T-helper 2 cell treated with Interferon-gamma antibody and Interleukin-4, amounts not matched to agents 5 μg/mL and 100 μg/mL, for 36 hours (primary cell): Measurements from ENCODE around the gene DCAF8L2.
"Not testable (repeated sequence)": the region's sequence is repeated elsewhere in the genome, so short reads cannot be mapped to it uniquely, and the experiment has no call there.

Experiments used
- DNase-seq: peaks from one replicate; pipeline ENCODE4 v3.0.0; 2021; ENCODE audit warnings: low spot score
- H3K27ac Mint-ChIP-seq: one replicate; pipeline ENCODE4 v1.8.0; 2021; ENCODE audit warnings: mild to moderate bottlenecking, mixed read lengths
- H3K27me3 Mint-ChIP-seq: one replicate; pipeline ENCODE4 v1.8.0; 2021; ENCODE audit warnings: low read depth, mixed read lengths
- H3K36me3 Mint-ChIP-seq: one replicate; pipeline ENCODE4 v1.8.0; 2021; ENCODE audit warnings: low read depth, mixed read lengths
- H3K4me1 Mint-ChIP-seq: one replicate; pipeline ENCODE4 v1.8.0; 2021; ENCODE audit warnings: low read depth, mixed read lengths
- H3K4me3 Mint-ChIP-seq: one replicate; pipeline ENCODE4 v1.8.0; 2022; ENCODE audit warnings: mild to moderate bottlenecking, moderate library complexity, mixed read lengths
- H3K9me3 Mint-ChIP-seq: one replicate; pipeline ENCODE4 v1.8.0; 2021; ENCODE audit warnings: mixed read lengths

DCAF8L2 gene

GRCh38 chrX:27715610-27716009 is 125.5 kb downstream of the DCAF8L2 start:
- H3K27ac Mint-ChIP-seq, result no peak overlapping the region
- H3K4me3 Mint-ChIP-seq, result no peak overlapping the region
- DNase-seq, result no peak
- no peaks in the 10 kb centered on the region for H3K9me3 Mint-ChIP-seq
- no peaks in the 10 kb centered on the region for H3K27me3 Mint-ChIP-seq
- no peaks in the 10 kb centered on the region for H3K36me3 Mint-ChIP-seq
- H3K4me1 Mint-ChIP-seq, result no peaks in the 10 kb centered on the region

- Mint-ChIP-seq H3K27me3 (no peaks in the 10 kb centered on the region), H3K36me3 (no peaks in the 10 kb centered on the region), H3K9me3 (no peaks in the 10 kb centered on the region), H3K4me1 (no peaks in the 10 kb centered on the region), H3K27ac (no peak overlapping the region), H3K4me3 (no peak overlapping the region)
- no peak for DNase-seq
Observed at GRCh38 chrX:27728291-27728690, 138.1 kb downstream of the DCAF8L2 start.

- Mint-ChIP-seq H3K4me1 (no peaks in the 10 kb centered on the region), H3K27ac (no peak overlapping the region), H3K9me3 (no peaks in the 10 kb centered on the region), H3K36me3 (no peaks in the 10 kb centered on the region), H3K4me3 (no peak overlapping the region), H3K27me3 (no peaks in the 10 kb centered on the region)
- no peak for DNase-seq
Observed at GRCh38 chrX:27731962-27732361, 141.8 kb downstream of the DCAF8L2 start.

GRCh38 chrX:27735914-27736313 is 145.8 kb downstream of the DCAF8L2 start:
- no peak overlapping the region for H3K27ac Mint-ChIP-seq
- H3K27me3 Mint-ChIP-seq, result no peaks in the 10 kb centered on the region
- no peak for DNase-seq
- no peaks in the 10 kb centered on the region for H3K36me3 Mint-ChIP-seq
- no peaks in the 10 kb centered on the region for H3K9me3 Mint-ChIP-seq
- H3K4me1 Mint-ChIP-seq, result no peaks in the 10 kb centered on the region
- H3K4me3 Mint-ChIP-seq, result no peak overlapping the region

- Mint-ChIP-seq H3K27me3 (no peaks in the 10 kb centered on the region), H3K4me1 (no peaks in the 10 kb centered on the region), H3K9me3 (no peaks in the 10 kb centered on the region), H3K4me3 (no peak overlapping the region), H3K36me3 (no peaks in the 10 kb centered on the region), H3K27ac (no peak overlapping the region)
- no peak for DNase-seq
Observed at GRCh38 chrX:27740933-27741332, 150.8 kb downstream of the DCAF8L2 start.

GRCh38 chrX:27743521-27743920 is 153.4 kb downstream of the DCAF8L2 start:
- H3K27ac Mint-ChIP-seq, DNase-seq, H3K4me1 Mint-ChIP-seq, H3K27me3 Mint-ChIP-seq, H3K36me3 Mint-ChIP-seq, H3K9me3 Mint-ChIP-seq, H3K4me3 Mint-ChIP-seq: not testable (repeated sequence)

GRCh38 chrX:27746516-27746915 is 156.4 kb downstream of the DCAF8L2 start:
- Mint-ChIP-seq H3K27ac (no peak overlapping the region), H3K4me3 (no peak overlapping the region), H3K36me3 (no peaks in the 10 kb centered on the region), H3K27me3 (no peaks in the 10 kb centered on the region), H3K4me1 (no peaks in the 10 kb centered on the region), H3K9me3 (no peaks in the 10 kb centered on the region)
- no peak for DNase-seq

- not testable (repeated sequence) for H3K27ac Mint-ChIP-seq, H3K4me3 Mint-ChIP-seq, H3K4me1 Mint-ChIP-seq, H3K9me3 Mint-ChIP-seq, DNase-seq, H3K27me3 Mint-ChIP-seq, H3K36me3 Mint-ChIP-seq
Observed at GRCh38 chrX:27750298-27750697, 160.2 kb downstream of the DCAF8L2 start.

GRCh38 chrX:27751976-27752375 is 161.8 kb downstream of the DCAF8L2 start:
- H3K9me3 Mint-ChIP-seq, result peaks cover 4% of the 10 kb centered on the region
- no peaks in the 10 kb centered on the region for H3K36me3 Mint-ChIP-seq
- H3K27ac Mint-ChIP-seq, result no peak overlapping the region
- no peak overlapping the region for H3K4me3 Mint-ChIP-seq
- no peaks in the 10 kb centered on the region for H3K4me1 Mint-ChIP-seq
- DNase-seq, result no peak
- H3K27me3 Mint-ChIP-seq, result no peaks in the 10 kb centered on the region

- H3K4me3 Mint-ChIP-seq, result no peak overlapping the region
Observed at GRCh38 chrX:27765718-27766117, 175.6 kb downstream of the DCAF8L2 start.

GRCh38 chrX:27767387-27767786 is 177.2 kb downstream of the DCAF8L2 start:
- peaks cover 10% of the 10 kb centered on the region for H3K9me3 Mint-ChIP-seq
- no peaks in the 10 kb centered on the region for H3K4me1 Mint-ChIP-seq
- no peak overlapping the region for H3K4me3 Mint-ChIP-seq
- H3K36me3 Mint-ChIP-seq, result no peaks in the 10 kb centered on the region
- no peaks in the 10 kb centered on the region for H3K27me3 Mint-ChIP-seq
- no peak for DNase-seq
- H3K27ac Mint-ChIP-seq, result no peak overlapping the region

More at GRCh38 chrX:27765718-27766117, 175.6 kb downstream of the DCAF8L2 start:
- H3K36me3 Mint-ChIP-seq, result no peaks in the 10 kb centered on the region
- peaks cover 10% of the 10 kb centered on the region for H3K9me3 Mint-ChIP-seq
- H3K27me3 Mint-ChIP-seq, result no peaks in the 10 kb centered on the region
- H3K4me1 Mint-ChIP-seq, result no peaks in the 10 kb centered on the region
- no peak for DNase-seq
- H3K27ac Mint-ChIP-seq, result no peak overlapping the region

GRCh38 chrX:27775984-27776383 is 185.8 kb downstream of the DCAF8L2 start:
- no peak overlapping the region for H3K27ac Mint-ChIP-seq
- H3K4me3 Mint-ChIP-seq, result no peak overlapping the region
- no peaks in the 10 kb centered on the region for H3K4me1 Mint-ChIP-seq
- H3K36me3 Mint-ChIP-seq, result no peaks in the 10 kb centered on the region
- no peaks in the 10 kb centered on the region for H3K9me3 Mint-ChIP-seq
- H3K27me3 Mint-ChIP-seq, result no peaks in the 10 kb centered on the region
- DNase-seq, result no peak

- Mint-ChIP-seq H3K36me3 (no peaks in the 10 kb centered on the region), H3K27ac (no peak overlapping the region), H3K9me3 (no peaks in the 10 kb centered on the region), H3K27me3 (no peaks in the 10 kb centered on the region), H3K4me1 (no peaks in the 10 kb centered on the region), H3K4me3 (no peak overlapping the region)
- DNase-seq, result no peak
Observed at GRCh38 chrX:27796640-27797257, 206.6 kb downstream of the DCAF8L2 start.

GRCh38 chrX:27797575-27797974 is 207.4 kb downstream of the DCAF8L2 start:
- DNase-seq, result no peak
- Mint-ChIP-seq H3K27ac (no peak overlapping the region), H3K27me3 (no peaks in the 10 kb centered on the region), H3K36me3 (no peaks in the 10 kb centered on the region), H3K4me3 (no peak overlapping the region), H3K9me3 (no peaks in the 10 kb centered on the region), H3K4me1 (no peaks in the 10 kb centered on the region)
